NB4 (cell line): Measurements from ENCODE around the gene MOGAT2.

Experiments
- POLR2A ChIP-seq: IDR thresholded peaks from 2 replicates; pipeline ENCODE4 v1.6.1; 2011; ENCODE audit warnings: mild to moderate bottlenecking; ENCODE audit not compliant: insufficient read length; ENCODE audit errors: extremely low read depth
- TF ChIP-seq, protein P1 (sequence below): IDR thresholded peaks from one replicate; pipeline ENCODE4 v1.5.1; 2012; ENCODE audit warnings: low read depth, low read length

DNA sequence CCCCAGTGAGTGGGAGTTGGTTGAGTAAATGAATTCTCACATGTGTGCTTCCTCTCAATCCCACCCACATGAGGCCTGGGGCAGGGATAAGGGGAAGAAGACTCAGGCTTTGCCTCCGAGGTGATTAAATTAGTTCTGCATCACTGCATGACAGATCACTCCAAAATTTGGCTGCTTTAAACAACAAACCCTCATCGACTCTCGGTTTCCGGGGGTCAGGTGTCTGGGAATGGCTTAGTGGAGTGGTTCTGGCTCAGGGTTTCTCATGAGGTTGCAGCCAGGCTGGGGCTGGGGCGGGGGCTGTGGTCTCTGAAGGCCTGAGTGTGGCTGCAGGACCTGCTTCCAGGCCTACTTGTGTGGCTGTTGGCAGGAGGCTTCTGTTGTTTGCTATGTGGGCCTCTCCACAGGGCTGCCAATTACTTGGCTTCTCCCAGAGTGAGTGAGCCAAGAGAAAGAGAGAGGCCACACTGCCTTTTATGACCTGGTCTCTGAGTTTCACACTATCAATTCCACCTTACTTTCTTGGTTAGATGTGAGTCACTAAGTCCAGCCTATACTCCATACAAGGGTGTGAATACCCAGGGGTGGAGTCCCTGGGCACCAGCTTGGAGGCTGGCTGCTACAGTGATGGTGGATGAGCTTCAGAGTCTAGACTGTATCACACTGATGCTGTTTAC is 15.9 kb downstream of the MOGAT2 start:
- no peak for TF ChIP-seq POLR2A
- TF ChIP-seq, protein P1, sequence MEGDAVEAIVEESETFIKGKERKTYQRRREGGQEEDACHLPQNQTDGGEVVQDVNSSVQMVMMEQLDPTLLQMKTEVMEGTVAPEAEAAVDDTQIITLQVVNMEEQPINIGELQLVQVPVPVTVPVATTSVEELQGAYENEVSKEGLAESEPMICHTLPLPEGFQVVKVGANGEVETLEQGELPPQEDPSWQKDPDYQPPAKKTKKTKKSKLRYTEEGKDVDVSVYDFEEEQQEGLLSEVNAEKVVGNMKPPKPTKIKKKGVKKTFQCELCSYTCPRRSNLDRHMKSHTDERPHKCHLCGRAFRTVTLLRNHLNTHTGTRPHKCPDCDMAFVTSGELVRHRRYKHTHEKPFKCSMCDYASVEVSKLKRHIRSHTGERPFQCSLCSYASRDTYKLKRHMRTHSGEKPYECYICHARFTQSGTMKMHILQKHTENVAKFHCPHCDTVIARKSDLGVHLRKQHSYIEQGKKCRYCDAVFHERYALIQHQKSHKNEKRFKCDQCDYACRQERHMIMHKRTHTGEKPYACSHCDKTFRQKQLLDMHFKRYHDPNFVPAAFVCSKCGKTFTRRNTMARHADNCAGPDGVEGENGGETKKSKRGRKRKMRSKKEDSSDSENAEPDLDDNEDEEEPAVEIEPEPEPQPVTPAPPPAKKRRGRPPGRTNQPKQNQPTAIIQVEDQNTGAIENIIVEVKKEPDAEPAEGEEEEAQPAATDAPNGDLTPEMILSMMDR = no peak
